AG04449 (cell line): Measurements from ENCODE around the gene KLHL5.
A peak's percentile ranks its signal among the peaks of the same experiment; 100 is the strongest.

Experiments used
- CTCF ChIA-PET: fragments of 350-600 bp; formaldehyde crosslinking; extraction: SDS; loops from one replicate; lab custom pipeline; 2021; ENCODE audit warnings: antibody characterized with exemption; lab: Yijun Ruan, JAX
- POLR2A ChIA-PET: fragments of 400-600, 350-600 bp; formaldehyde crosslinking; extraction: SDS; loops from one replicate; lab custom pipeline; 2020; ENCODE audit warnings: antibody characterized with exemption, inconsistent platforms; lab: Yijun Ruan, JAX
- DNase-seq: peaks from one replicate; pipeline ENCODE4 v3.0.0-alpha.2; 2010; ENCODE audit warnings: low read depth, low spot score
- H3K4me3 ChIP-seq: 2 replicates; pipeline ENCODE4 v1.5.1; 2011; ENCODE audit warnings: low read depth, mild to moderate bottlenecking, control low read depth, low read length
- TF ChIP-seq, protein P1 (sequence below): IDR thresholded peaks from one replicate; pipeline ENCODE4 v1.5.1; 2011; ENCODE audit warnings: mild to moderate bottlenecking, moderate library complexity, low read length, control low read depth, inconsistent platforms; ENCODE audit not compliant: insufficient read depth; ENCODE audit errors: missing control alignments

Gene KLHL5

DNA sequence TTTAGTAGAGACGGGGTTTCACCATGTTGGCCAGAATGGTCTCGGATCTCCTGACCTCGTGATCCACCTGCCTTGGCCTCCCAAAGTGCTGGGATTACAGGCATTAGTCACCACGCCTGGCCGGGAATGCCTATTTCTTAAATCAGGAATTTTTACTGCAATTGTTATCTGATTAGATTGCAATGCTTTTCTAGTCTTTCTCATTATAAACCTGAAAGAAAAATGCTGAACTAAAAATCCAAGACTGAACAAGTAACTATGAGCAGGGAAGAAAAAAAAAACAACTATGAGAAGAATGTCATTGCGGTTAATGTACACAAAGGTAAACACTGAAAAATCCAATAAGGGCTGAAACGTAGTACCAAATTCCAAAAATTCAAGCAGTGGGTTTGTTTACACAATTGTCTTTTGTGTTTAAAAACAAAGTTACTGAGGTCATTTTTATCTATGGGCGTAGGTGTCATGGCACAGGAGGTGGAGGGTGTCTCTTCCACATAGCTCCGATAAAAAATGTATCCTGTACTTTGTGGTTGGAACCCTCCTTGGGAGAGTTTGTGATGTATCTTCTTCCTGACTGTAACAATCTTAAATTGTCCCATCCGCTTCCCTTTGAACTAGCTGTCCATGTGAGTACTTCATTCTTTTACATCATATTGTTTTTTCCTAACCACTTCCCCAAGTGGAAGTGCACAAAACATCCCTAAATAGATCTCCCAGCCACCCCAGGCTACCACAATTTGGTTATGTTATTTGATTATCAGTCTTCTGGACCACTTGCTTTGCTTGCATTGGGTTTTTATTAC lies 18.8 kb upstream of the KLHL5 start:
- TF ChIP-seq, protein P1, sequence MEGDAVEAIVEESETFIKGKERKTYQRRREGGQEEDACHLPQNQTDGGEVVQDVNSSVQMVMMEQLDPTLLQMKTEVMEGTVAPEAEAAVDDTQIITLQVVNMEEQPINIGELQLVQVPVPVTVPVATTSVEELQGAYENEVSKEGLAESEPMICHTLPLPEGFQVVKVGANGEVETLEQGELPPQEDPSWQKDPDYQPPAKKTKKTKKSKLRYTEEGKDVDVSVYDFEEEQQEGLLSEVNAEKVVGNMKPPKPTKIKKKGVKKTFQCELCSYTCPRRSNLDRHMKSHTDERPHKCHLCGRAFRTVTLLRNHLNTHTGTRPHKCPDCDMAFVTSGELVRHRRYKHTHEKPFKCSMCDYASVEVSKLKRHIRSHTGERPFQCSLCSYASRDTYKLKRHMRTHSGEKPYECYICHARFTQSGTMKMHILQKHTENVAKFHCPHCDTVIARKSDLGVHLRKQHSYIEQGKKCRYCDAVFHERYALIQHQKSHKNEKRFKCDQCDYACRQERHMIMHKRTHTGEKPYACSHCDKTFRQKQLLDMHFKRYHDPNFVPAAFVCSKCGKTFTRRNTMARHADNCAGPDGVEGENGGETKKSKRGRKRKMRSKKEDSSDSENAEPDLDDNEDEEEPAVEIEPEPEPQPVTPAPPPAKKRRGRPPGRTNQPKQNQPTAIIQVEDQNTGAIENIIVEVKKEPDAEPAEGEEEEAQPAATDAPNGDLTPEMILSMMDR = no peak
- CTCF ChIA-PET = interaction anchor here (0.6 to 2.6 kb wide), 6 partner anchors 9 to 95 kb away, joined by 3 to 8 read pairs (median 4); no protein-coding TSS in a partner anchor
- no peak overlapping the region for H3K4me3 ChIP-seq
- no peak for DNase-seq
- POLR2A ChIA-PET = no interaction called here

DNA sequence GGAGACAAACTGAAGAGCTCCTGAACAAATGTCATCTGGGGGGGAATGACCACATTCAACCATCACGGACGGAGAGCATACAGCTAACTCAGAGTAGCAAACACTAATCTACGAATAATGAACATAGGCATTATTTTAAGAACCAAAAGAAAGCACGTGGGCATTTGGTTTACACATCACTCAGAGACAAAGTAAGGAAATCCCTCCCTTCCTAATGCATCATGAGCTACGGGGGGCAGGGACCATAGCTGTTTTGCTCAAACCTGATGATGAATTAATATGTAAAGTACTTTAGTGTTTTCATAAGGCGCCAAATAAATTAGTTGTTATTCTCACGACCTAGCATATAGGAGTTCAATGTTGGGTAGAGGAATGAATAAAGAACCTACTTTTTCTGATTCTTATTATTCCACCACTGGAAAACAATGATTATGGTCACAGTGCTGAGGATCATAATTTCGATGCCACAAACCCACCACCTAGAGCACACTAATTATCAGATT lies 18.1 kb upstream of the KLHL5 start:
- ChIA-PET CTCF (interaction anchor here (0.6 to 2.6 kb wide), 6 partner anchors 8 to 96 kb away, joined by 3 to 8 read pairs (median 4); no protein-coding TSS in a partner anchor), POLR2A (no interaction called here)
- TF ChIP-seq, protein P1 = no peak
- peak overlapping the region; percentile 66 for H3K4me3 ChIP-seq
- DNase-seq = no peak

DNA sequence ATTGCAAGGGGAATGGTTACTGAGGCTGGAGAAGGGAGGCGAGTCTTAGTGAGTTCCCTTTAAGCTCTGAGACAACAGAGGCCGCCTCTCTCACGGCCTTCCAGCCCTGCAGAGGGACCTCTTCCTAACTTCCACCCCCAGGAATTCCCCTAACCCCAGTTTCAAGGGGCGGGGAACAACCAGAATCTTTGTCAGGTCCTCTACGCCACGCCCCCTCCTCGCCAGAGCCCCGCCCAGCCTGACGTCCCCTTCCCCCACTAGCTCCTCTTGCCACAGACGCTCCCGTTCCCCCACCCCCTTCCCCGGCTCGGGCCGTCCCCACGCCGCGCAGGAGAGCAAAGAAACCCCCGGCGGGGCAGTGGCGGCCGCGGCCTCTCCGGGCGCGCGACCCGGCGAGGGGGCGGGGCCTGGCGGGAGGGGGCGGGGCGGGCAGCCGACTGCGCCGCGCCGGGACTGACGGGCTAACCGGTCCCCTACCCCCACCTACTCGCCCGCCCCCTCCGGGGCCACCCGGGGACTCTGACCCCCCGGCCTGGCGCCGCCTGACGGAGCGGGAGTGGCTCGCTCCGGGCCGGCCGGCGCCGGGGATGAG lies 17.6 kb upstream of the KLHL5 start:
- CTCF ChIA-PET = interaction anchor here (1.2 to 2.6 kb wide), 4 partner anchors 10 to 91 kb away, joined by 3 to 8 read pairs (median 5); no protein-coding TSS in a partner anchor
- TF ChIP-seq, protein P1 = no peak
- peak; percentile 49 for DNase-seq
- peak overlapping the region; percentile 66 for H3K4me3 ChIP-seq
- POLR2A ChIA-PET = interaction anchor here (0.7 kb wide), 1 partner anchor 166 kb away, joined by 3 read pairs; no protein-coding TSS in a partner anchor

DNA sequence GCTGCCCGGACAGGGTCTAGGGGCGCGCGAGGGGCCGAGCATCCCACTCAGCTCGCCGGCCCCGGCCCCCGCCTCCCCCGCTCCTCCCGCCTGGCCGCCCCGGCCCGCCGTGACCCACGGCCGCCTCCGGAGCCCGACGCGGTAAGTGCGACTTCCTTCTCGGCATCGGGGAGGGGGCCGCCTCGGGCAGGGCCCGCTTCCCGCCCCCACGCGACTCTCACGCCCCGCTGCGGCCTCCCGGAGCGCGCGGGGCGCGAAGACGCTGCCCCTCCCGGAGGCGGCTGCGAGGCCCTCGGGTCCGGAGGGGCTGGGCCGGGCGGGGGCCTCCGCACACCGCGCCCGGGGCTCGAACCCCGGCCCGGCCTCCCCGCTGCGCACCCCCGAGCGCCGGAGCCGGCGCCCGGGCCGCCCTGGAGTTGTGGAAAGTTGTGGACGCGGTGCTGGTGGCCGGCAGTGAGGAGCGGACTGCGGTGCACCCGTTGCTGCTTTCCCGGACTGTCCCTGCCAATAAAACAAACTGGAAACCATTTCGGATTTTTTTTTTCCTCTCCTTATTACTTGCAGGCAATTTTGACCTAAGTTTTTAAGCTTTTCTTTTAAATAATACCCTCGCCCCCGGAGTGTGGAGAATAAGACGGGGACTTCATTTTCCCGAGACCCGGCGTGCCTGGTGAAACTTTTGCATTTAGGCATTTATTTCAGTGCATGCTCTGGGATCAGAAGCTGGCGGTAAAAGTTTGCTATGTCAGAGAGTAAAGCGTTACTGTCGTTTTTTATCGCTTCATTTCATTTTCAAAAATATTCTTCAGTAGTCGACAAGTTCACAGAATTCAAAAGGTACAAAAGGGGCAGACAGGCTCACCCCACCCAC lies 16.8 kb upstream of the KLHL5 start:
- TF ChIP-seq, protein P1 = no peak
- DNase-seq = no peak
- ChIA-PET POLR2A (interaction anchor here (0.6 to 0.7 kb wide), 2 partner anchors 99 to 167 kb away, joined by 3 read pairs; no protein-coding TSS in a partner anchor), CTCF (interaction anchor here (1.2 to 1.6 kb wide), 2 partner anchors 16 to 28 kb away, joined by 3 to 5 read pairs; no protein-coding TSS in a partner anchor)
- H3K4me3 ChIP-seq = peak overlapping the region; percentile 66

DNA sequence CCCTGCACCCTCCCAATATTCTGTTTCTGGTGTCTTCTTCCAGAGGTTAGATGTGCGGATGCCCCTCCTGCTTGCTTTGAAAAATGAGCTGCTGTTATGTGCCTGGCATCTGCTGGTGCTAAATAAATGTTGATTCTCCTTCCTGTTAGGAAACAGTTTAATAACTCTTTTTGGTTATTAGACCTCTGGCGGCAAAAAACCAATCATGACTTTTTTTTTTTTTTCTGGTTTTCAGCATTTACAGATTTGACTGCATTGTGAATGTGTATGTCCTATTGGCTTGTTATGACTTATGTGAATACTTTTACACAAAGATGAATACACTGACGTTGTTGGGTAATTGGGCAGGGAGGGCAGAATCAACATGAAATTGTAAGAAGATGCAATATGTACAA lies 16.2 kb upstream of the KLHL5 start:
- CTCF ChIA-PET = interaction anchor here (1.6 kb wide), 1 partner anchor 15 kb away, joined by 3 read pairs; no protein-coding TSS in a partner anchor
- DNase-seq = no peak
- TF ChIP-seq, protein P1 = no peak
- H3K4me3 ChIP-seq = peak overlapping the region; percentile 66
- POLR2A ChIA-PET = interaction anchor here (0.6 kb wide), 1 partner anchor 99 kb away, joined by 3 read pairs; no protein-coding TSS in a partner anchor
